ENCODE data around the gene NOTCH2. TPM values are rescaled to one million over a fixed set of nuclear protein-coding genes. Genes with fewer than 3 reads are reported as not detected.

The NOTCH2 gene
- total RNA-seq, 1 donor from 2014 or later, result 142 TPM

GRCh38 chr1:119895102-119895501, 174.4 kb downstream of the NOTCH2 start:
- Mint-ChIP-seq H3K36me3 (no peaks in the 10 kb centered on the region), H3K27me3 (peaks cover 7% of the 10 kb centered on the region), H3K4me1 (ENCODE audit: unreplicated experiment) (no peaks in the 10 kb centered on the region), H3K27ac (no peak overlapping the region), H3K4me3 (no peak overlapping the region), H3K9me3 (no peaks in the 10 kb centered on the region)
- DNase-seq (ENCODE audit: extremely low spot score, unreplicated experiment), result no peak
- no peak for TF ChIP-seq CTCF (conservative IDR thresholded peaks at IDR 0.05)

GRCh38 chr1:119893827-119894700, 175.4 kb downstream of the NOTCH2 start:
- DNase-seq (ENCODE audit: extremely low spot score, unreplicated experiment), result no peak
- Mint-ChIP-seq H3K36me3 (no peaks in the 10 kb centered on the region), H3K9me3 (no peaks in the 10 kb centered on the region), H3K4me3 (no peak overlapping the region), H3K4me1 (ENCODE audit: unreplicated experiment) (no peaks in the 10 kb centered on the region), H3K27me3 (peaks cover 7% of the 10 kb centered on the region), H3K27ac (no peak overlapping the region)
- TF ChIP-seq CTCF (conservative IDR thresholded peaks at IDR 0.05), result no peak

- no peak for TF ChIP-seq CTCF (conservative IDR thresholded peaks at IDR 0.05)
- DNase-seq (ENCODE audit: extremely low spot score, unreplicated experiment), result no peak
- Mint-ChIP-seq H3K36me3 (no peaks in the 10 kb centered on the region), H3K4me1 (ENCODE audit: unreplicated experiment) (no peaks in the 10 kb centered on the region), H3K4me3 (no peak overlapping the region), H3K27me3 (peaks cover 7% of the 10 kb centered on the region), H3K27ac (no peak overlapping the region), H3K9me3 (peaks cover 6% of the 10 kb centered on the region)
Observed at GRCh38 chr1:119893238-119893791, 176.1 kb downstream of the NOTCH2 start.

GRCh38 chr1:119891386-119891785, 178.1 kb downstream of the NOTCH2 start:
- DNase-seq (ENCODE audit: extremely low spot score, unreplicated experiment), result no peak
- Mint-ChIP-seq H3K9me3 (peaks cover 8% of the 10 kb centered on the region), H3K27me3 (peaks cover 6% of the 10 kb centered on the region), H3K36me3 (no peaks in the 10 kb centered on the region), H3K4me3 (no peak overlapping the region), H3K27ac (no peak overlapping the region), H3K4me1 (ENCODE audit: unreplicated experiment) (no peaks in the 10 kb centered on the region)
- no peak for TF ChIP-seq CTCF (conservative IDR thresholded peaks at IDR 0.05)

- TF ChIP-seq CTCF (conservative IDR thresholded peaks at IDR 0.05), result no peak
- H3K36me3 Mint-ChIP-seq, result no peaks in the 10 kb centered on the region
- H3K27me3 Mint-ChIP-seq, result peaks cover 3% of the 10 kb centered on the region
- no peak overlapping the region for H3K27ac Mint-ChIP-seq
- H3K4me1 Mint-ChIP-seq (ENCODE audit: unreplicated experiment), result no peaks in the 10 kb centered on the region
- no peak overlapping the region for H3K4me3 Mint-ChIP-seq
- peaks cover 8% of the 10 kb centered on the region for H3K9me3 Mint-ChIP-seq
- DNase-seq (ENCODE audit: extremely low spot score, unreplicated experiment), result no peak
Observed at GRCh38 chr1:119888476-119888875, 181.0 kb downstream of the NOTCH2 start.
